ENCODE measurements around the gene IQGAP2. TPM values are rescaled to one million over a fixed set of nuclear protein-coding genes. Genes with fewer than 3 reads are reported as not detected.

Gene IQGAP2, protein sequence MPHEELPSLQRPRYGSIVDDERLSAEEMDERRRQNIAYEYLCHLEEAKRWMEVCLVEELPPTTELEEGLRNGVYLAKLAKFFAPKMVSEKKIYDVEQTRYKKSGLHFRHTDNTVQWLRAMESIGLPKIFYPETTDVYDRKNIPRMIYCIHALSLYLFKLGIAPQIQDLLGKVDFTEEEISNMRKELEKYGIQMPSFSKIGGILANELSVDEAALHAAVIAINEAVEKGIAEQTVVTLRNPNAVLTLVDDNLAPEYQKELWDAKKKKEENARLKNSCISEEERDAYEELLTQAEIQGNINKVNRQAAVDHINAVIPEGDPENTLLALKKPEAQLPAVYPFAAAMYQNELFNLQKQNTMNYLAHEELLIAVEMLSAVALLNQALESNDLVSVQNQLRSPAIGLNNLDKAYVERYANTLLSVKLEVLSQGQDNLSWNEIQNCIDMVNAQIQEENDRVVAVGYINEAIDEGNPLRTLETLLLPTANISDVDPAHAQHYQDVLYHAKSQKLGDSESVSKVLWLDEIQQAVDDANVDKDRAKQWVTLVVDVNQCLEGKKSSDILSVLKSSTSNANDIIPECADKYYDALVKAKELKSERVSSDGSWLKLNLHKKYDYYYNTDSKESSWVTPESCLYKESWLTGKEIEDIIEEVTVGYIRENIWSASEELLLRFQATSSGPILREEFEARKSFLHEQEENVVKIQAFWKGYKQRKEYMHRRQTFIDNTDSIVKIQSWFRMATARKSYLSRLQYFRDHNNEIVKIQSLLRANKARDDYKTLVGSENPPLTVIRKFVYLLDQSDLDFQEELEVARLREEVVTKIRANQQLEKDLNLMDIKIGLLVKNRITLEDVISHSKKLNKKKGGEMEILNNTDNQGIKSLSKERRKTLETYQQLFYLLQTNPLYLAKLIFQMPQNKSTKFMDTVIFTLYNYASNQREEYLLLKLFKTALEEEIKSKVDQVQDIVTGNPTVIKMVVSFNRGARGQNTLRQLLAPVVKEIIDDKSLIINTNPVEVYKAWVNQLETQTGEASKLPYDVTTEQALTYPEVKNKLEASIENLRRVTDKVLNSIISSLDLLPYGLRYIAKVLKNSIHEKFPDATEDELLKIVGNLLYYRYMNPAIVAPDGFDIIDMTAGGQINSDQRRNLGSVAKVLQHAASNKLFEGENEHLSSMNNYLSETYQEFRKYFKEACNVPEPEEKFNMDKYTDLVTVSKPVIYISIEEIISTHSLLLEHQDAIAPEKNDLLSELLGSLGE (N-terminal part only)
- total RNA-seq, result 87.6 and 92.8 TPM in 2 replicates

DNA sequence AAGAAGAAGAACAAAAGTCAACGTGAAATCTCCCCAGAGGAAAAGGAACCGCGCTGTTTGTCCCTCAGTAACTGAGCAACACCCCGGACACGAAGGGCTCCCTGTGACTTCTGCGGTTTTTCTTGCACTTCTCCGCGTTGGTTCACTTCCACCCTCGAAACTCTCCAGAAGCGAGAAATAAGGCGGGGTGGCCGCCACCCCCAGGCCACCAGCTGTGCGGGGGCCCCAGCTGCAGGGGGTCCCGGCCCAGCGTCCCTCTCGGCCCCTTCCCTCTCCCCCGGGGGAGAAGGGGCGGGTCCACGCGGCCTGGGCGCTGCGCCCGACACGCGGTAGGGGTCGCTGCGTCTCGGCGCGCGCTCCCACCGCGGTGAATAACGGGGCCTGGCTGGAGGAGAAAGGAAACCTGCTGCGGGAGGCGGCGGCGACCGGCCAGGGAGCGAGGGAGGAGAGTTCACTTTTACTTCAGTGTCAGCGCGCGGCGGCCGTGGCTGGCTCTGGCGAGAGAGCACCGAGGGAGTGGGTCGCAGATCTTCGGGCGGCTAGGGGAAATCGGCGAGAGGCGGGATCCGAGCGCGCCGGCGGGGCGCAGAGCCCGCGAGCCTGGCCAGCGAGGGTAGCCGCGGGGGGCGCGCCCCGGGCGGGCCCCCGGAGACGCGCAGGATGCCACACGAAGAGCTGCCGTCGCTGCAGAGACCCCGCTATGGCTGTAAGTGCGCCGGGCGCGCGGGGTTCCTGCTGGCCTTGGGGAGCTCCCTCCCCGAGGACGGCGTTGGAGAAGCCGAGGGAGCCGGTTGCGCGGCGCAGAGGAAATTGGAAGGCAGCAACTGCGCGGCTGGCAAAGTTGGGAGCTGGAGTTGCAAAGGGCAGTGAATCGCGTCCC lies at the start of gene IQGAP2:
Gene IQGAP2 (plus strand): TSS at position 400 of the 880 bp plus-strand sequence. CDS start 261 bp downstream, at position 661.
- intact Hi-C loops (cut with micrococcal nuclease), result loop anchor here (1.0 to 10.0 kb wide), 17 partner anchors 35 to 1828 kb away; partner anchors contain the start of genes AGGF1, ANKRD31, CERT1 and GCNT4

DNA sequence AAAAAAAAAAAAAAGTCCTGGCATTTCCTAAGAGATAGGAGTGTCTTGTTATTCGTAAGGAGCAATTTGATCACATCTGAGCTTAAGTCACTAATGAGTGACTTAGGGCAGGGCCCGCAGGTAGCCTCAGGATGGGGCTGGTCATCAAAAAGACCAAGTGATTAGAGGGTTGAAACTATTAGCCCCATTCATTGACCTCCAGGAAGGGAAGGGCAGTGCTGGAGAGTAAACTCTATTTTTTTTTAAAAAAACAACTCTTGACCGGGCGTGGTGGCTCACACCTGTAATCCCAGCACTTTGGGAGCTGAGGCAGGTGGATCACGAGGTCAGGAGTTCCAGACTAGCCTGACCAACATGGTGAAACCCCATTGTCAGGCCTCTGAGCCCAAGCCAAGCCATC lies 46.2 kb upstream of the IQGAP2 start:
- intact Hi-C loops (cut with micrococcal nuclease), result no loop called here

DNA sequence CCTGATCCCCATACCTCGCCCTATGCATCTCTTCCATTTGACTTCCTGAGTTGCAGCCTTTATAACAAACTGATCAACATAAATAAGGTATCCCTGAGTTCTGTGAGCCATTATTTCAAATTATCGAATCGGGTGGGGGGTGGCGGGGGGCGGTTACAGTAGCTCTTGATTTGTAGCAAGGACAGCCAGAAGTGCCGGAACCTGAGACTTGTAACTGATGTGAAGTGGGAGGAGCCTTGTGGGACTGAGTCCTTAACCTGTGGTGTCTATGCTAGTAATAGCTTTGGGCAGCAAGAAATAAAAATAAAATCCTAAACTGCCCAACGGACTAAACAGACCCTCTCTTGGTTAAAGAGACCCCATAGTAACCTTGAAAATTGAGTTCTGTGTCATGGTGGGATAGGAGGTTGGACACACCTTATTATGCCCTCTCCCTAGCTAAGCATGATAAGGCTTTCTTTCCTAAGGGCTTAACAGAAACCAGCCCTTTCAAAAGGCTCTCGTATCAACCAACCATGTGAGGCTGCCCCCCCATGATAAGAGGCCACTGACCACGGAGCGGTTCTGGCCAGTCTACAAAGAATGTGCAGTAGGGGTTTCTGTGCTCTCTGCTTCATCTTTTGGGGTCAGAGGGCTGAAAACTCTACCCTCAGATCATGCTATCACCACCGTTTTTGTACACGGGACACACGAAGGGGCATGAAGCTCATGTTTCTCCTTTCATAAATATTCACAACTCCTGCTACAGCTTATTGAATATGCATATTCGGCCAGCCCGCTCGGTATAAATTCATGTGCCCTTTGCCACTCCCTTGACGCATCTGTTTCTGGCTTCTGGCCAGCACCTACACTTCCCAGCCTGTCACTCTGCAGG lies 39.5 kb upstream of the IQGAP2 start:
- intact Hi-C loops (cut with micrococcal nuclease), result no loop called here

DNA sequence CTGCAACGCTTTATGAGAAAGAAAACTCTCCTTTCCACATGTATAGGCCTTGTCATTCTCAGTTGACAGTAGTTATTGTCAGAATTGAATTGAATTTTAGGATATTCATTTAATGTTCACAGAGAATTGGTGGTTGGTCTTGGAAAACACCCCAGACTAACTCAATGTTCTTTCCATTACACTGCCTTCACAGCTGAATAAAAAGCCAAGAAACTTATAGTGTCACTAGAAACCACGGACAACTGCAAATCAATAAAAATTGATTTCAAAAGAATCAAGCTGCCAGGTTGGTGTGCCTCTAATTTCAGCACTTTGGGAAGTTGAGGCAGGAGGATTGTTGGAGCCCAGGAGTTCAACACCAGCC lies 38.9 kb upstream of the IQGAP2 start:
- intact Hi-C loops (cut with micrococcal nuclease), result no loop called here

DNA sequence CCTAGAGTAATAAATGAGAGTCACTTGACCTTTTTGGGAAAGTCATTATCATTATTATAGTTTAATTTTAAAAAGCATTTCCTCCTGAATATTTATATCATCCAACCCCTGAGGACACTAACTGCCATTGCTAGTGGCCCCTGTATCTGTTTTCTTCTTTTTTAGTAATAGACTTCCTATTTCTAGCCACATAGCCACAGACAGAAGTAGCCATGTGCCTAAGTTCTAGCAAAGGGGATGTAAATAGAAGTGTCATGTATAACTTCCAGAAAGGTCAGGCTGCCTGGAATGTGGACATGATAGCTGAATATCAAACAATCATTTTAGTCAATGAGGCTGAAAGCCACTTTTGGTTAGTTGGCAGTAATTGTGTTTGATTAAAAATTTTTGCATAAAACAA lies 37.5 kb upstream of the IQGAP2 start:
- intact Hi-C loops (cut with micrococcal nuclease), result no loop called here

DNA sequence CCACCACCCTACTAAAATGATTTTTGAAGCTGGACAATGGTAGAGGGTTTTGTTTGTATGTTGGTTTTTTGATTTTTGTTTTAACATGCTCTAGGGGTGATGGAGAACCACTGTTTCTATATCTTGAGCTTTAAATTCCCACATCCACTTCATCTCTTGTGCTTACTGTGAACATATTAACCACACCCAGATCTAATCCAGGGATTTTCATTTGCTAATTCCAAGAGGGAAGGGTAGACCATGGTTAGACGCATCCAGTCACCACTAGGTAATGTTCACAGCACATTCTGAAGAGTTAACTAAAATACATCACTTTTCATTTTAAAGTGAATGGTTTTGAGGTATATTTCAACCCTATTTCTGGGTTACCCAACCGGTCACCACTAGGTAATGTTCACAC lies 36.5 kb upstream of the IQGAP2 start:
- intact Hi-C loops (cut with micrococcal nuclease), result no loop called here

DNA sequence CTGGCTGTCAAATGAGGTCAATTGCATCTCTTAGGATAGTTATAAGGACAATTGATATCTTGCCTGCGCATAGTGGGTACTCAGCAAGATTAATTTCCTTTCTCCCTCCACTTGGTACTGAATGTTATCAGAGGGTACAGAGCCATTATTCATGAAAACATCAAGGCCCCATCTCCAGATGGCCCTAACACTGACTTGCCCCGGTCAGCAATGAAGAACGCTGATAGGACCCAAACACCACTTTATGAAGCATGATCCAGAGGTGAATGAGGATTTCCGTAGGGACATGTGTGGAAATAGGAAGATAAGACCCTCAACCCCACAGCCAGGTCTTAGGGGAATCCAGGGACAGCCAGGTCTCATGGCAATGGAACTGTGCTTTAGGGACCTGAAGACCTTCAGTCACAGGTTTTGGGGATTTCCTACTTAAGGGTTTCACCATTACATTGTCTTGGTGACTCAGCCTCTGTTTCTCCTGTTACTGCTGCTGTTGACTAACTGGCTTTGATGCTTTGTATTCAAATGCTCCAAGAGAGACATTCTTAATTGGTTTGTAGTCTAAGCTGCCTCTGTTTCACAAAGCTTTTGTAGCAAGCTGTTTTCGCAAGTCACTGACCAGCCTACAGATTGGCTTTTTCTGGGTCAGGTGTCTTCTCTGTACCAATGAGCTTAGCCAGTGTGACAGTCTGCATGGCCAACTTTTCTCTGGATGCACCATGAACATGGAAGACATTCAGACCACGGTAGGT lies 35.3 kb upstream of the IQGAP2 start:
- intact Hi-C loops (cut with micrococcal nuclease), result loop anchor here (1.0 to 2.0 kb wide), 3 partner anchors 35 to 97 kb away; no protein-coding TSS in a partner anchor

DNA sequence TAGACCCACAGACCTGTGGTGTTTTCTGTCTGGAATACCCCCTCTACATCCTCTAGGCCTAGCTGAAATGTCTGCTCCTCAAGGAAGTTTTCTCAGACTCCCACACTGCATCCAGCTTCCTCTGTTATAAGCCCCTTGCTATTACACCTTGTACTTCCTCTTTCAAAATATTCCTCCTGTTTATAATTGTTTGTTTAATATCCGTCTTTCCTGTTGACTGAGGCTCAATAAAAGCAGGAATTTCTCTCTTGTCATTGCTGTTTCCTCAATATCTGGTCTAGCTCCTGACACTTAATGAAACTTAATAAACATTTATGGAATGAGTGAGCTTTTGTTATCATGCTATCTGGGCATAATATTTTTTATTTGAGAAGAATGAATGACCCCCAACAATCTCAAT lies 34.1 kb upstream of the IQGAP2 start:
- intact Hi-C loops (cut with micrococcal nuclease), result loop anchor here (1.0 to 2.0 kb wide), 3 partner anchors 33 to 99 kb away; no protein-coding TSS in a partner anchor

DNA sequence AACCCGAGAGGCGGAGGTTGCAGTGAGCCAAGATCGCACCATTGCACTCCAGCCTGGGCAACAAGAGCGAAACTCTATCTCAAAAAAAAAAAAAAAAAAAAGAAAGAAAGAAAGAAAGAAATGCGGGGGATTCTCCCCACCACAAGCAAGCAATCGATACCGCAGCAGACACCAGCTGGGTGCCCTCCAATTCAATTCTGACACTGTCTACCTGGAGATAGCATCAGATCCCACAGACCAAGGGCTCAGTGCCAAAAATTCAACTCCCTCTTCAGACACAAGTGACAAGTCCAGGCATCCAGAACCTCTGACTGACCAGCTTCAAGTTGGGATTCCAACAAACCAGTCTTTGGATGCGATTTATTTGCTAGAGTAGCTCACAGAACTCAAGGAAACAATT lies 33.4 kb upstream of the IQGAP2 start:
- intact Hi-C loops (cut with micrococcal nuclease), result loop anchor here (2.0 kb wide), 1 partner anchor 43 kb away; no protein-coding TSS in a partner anchor

DNA sequence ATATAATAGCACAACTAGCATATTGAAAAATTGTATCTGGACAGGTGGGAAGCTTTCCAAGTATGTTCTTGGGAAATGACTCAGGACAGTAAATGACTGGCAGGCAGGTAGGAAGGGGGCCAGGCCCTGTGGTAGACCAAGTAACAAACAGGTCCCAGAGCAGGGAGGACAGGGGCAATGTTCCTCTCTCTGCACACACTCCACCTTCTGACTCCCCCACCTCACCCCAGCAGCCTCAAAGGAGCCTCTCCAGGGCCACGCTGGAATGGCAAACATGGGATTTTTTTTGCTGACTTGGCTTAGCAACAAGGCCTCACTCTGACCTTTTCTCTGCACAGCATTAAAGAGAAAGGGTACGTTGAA lies 31.1 kb upstream of the IQGAP2 start:
- intact Hi-C loops (cut with micrococcal nuclease), result no loop called here

DNA sequence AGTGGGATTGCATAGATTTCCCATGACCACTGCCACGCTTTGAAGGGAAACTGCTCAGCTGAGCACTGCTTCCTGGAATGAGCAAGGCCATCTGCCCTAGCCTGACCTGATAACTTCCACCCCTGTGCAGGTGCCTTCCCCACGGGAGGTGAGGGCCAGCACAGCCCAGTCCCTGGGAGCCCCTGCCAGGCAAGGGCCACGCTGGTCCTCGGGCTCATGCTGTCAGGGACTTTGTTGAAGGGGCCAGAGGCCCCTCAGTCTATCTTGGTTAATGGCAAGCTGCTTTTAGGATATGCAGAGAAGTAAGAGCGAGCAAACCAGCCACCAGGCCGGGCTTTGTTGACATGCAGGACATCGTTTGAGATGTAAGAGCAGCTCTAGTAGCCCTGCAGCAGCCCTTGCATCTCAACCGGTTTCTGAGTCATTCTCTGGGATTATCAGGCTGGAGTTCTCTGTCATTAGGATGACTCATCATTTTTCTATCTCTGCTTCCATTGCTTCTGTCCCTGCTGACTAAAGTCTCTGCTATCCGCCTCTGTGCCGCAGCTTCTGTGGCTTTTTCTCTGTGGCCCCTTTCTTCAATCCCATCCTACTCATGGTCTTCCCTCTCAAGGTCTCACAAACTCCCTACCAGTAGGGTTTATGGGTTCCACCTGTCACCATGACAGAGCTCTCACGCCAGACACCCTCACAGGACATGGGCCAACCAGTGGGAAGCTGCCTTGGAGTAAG lies 30.6 kb upstream of the IQGAP2 start:
- intact Hi-C loops (cut with micrococcal nuclease), result no loop called here

DNA sequence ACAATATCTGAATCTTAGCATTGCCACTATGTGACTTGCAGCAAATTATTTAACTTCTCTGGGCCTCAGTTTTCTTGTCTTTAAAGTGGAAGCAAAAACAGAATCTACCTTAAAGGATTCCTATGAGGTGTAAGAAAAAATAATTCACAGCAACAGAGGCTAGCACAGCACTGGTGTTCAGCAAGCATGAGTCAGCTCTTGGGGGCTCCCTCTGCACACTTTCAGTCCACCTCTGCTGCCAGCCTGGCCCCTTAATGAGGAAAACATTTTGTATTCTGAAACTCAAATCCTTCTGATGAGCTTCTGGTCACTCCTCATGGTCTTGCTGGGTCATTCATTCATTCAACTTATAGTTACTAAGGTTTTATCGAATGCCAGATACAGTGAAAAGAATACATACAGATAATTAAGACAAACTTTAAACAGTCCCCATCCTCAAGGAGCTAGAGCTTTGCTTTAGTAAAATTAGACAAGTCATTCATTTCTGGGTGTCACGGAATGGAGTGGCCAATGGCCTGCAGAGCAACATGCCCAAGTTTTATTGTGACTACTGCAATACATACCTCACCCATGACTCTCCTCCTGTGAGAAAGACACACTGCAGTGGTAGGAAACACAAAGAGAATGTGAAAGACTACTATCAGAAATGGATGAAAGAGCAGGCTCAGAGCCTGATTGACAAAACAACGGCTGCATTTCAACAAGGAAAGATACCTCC lies 26.8 kb upstream of the IQGAP2 start:
- intact Hi-C loops (cut with micrococcal nuclease), result no loop called here

DNA sequence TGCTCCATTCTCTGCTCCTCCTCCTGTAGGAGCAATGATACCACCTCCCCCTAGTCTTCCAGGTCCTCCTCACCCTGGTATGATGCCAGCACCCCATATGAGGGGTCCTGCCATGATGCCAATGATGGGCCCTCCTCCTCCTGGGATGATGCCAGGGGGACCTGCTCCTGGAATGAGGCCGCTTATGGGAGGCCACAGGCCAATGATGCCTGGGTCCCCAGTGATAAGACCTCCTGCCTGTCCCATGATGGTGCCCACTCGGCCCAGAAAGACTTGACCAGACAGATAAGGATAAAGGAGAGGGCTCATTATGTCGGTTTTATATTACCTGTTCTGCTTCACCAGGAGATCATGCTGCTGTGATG lies 26.2 kb upstream of the IQGAP2 start:
- intact Hi-C loops (cut with micrococcal nuclease), result no loop called here

DNA sequence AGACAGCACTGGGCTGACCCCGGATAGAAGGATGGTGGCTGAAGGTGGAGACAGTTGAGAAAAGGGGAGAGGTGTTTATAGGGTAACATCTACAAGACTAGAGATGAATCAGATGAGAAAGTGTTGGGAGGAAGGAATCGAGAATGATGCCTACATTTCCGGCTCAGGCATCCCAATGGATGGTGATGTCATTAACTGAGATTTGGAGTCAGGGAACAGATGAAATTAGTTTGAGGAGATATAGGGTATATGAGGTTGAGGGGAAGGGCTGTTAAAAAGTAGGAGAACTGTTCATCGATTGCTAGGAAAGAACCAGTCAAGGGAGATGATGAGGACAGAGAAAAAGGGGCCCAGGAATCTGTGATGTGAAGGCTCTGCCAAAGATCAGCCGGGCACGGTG lies 24.7 kb upstream of the IQGAP2 start:
- intact Hi-C loops (cut with micrococcal nuclease), result no loop called here

DNA sequence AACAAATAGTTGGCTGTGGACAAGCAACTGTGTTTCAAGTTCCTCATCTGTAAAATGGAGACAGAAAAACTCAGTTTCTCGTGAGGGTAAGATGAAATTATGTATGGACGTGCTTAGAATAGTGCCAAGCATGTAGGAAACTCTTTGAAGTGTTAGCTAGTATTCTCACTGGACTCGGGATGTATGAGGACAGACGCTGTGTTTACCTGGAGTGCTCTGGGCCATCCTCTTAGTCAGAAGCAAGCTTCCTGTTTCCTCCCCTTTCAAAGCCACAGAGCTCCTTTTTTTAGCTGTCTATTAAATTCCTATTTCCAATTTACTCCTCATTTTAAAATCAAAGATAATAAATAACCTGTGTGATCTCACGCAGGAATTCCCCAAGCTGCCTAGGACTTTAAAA lies 23.8 kb upstream of the IQGAP2 start:
- intact Hi-C loops (cut with micrococcal nuclease), result no loop called here

DNA sequence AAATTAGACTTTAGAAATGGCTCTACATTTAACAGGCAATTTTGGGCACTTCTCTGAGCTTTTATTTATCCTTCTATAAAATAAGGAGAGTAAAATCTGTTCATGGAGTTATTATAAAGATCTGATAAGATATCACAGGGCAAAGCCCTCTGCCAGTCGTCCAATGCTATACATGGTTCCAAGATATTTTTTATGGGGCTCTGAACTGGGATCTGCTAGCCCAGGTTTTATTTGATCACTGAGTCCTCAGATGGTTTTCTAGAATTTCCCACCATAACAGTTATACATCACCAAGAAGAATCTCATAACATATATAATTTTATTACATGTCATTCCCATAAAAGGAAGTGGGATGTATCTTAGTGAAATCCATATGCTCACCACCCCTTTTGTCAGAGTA lies 23.2 kb upstream of the IQGAP2 start:
- intact Hi-C loops (cut with micrococcal nuclease), result no loop called here

DNA sequence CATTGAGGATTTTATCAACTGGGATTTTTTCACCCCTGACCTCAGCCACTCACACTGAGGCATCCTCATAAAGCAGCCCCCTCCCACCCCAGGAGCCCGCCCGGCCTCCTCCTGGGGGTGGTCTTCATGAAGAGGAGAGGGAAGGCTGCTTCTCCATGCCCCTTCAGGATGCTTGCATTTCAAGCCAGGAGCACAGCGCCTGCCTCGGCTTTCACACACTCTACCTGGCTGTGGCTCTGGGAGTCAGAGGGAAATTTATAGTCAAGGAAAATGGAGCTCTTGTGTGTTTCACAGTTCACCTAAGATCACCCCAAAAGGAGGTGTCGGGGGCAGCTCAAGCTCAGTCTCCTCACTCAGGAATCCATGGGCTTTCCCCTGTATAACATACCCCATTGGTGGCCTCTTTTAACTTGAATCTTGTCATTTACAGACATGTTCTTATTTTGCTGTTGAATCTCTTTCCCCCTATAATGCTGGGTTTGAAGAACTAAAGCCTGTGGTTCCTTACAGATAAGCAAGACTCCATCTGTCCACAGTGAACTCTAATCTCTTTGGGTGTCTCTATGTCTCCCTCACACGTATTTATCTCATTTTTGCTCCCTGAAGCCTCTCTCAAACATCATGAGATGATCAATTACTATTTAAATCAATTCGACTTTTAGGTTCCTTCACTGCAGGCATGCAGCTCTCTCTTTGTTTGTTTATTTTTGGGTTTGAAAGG lies 22.6 kb upstream of the IQGAP2 start:
- intact Hi-C loops (cut with micrococcal nuclease), result no loop called here
